ENCODE results near the gene THBS2.
A peak's percentile ranks its signal among the peaks of the same experiment; 100 is the strongest.

DNA sequence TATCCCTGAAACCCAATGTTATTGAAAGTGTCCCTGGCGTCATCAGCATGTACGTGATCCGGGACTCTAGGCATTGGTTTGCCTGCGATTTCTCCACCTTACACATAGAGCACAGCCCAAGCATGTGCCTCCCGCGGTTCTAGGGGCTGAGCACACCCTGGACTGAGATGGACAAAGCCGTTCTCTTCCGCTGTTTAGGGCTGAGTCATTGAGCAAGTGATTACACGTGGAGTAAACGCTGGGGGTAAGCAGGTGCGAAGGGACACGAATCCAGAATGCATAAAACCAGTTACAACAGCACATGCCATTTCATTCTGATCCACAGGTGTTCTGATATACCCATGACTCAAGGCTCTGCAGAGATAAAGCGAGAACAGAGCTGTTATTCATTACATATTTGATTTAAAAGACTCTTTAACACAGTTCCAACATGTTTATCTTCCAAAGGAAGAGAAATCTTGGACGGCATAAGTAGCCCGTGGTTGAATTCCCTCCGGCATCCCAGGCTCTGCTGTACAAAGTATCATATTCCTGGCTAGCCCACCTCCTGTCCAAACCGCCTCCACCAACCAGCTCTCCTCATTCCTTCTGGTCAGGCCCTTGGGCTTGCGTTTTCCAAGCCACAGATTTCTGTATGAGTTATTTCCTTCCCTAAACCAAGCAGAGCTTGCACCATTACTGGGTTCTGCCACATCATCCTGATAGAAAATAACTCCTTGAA lies 36.1 kb upstream of the THBS2 start:
- TF ChIP-seq, protein P1, sequence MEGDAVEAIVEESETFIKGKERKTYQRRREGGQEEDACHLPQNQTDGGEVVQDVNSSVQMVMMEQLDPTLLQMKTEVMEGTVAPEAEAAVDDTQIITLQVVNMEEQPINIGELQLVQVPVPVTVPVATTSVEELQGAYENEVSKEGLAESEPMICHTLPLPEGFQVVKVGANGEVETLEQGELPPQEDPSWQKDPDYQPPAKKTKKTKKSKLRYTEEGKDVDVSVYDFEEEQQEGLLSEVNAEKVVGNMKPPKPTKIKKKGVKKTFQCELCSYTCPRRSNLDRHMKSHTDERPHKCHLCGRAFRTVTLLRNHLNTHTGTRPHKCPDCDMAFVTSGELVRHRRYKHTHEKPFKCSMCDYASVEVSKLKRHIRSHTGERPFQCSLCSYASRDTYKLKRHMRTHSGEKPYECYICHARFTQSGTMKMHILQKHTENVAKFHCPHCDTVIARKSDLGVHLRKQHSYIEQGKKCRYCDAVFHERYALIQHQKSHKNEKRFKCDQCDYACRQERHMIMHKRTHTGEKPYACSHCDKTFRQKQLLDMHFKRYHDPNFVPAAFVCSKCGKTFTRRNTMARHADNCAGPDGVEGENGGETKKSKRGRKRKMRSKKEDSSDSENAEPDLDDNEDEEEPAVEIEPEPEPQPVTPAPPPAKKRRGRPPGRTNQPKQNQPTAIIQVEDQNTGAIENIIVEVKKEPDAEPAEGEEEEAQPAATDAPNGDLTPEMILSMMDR (IDR thresholded peaks at IDR 0.05 in 4 of 5, conservative IDR thresholded peaks at IDR 0.05 in 1 of 5) = no peak
- TF ChIP-seq POLR2A (IDR thresholded peaks at IDR 0.05) = peak in 1 of 2 donors; percentile 15
